ENCODE measurements around the gene RPS15.

The RPS15 gene

DNA sequence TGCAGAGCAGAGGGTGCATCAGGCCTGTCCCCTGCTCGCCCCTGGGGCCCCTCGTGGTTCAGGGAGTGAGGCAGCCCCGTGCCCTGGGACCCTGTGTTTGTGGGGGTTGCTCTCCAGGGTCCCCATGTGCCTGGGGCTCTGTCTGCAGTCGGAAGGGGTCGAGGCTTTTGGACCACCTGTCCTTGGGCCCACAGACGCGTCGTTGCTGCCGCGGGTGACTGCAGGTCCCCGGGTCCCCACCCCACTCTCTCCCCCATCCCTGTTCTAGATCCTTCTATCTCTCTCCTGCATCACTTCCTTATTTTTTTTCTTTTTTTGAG lies 50.0 kb downstream of the RPS15 start:
- no peak for DNase-seq

DNA sequence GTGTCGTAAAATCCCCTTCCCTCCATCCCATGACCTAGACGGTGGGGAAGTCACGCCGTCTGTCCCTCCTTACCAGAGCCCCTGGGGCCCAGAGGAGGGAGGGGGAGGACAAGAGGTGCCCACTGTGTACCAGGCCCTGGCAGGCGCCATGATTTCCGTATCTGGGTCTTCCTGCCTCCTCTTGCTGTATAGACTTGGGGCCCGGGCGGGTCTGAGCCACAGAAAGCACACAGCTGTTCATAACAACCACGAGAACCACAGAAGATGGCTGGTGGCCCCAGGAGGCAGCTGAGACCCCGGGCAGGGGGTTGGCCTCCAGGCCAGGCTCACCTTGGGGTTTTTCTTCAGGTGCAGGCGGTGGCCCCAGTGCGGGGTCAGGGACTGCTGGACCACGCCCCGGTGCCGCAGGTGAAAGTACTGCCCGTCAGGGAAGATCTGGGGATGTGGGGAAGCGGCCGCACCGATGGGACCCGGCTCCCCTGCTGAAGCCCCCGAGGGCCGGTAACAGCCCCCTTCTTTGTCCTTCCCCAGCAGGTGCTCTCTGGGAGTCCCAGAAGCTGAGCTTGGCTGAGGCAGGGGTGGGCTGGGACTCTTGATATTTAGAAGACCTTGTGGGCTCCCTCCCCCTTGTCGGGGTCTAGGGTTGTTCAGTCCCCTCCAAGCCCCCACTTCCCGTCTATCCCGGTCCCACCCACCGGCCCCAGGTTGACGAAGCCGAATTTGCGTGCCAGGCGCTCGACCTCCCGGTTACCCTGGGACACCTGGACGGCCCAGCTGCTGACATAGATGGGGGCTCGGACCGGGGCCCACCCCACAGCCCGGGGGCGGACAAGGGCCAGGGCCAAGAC lies 51.5 kb downstream of the RPS15 start:
- DNase-seq = no peak
